Gastrocnemius medialis (tissue), 4 donors: Measurements from ENCODE around the gene CLDN20.

ENCODE experiments used
- CTCF ChIP-seq, 5 experiments: fragments of 450-650 bp in 3 of 5; fragments of 200-600 bp in 2 of 5; sonication (generic) in 2 of 5; IDR thresholded peaks in 4 of 5; conservative IDR thresholded peaks in 1 of 5; 1 replicate in 4 of 5; 2 replicates in 1 of 5; pipeline ENCODE4 v1.5.1; 2016 to 2019; ENCODE audit warnings: antibody characterized with exemption in 5 of 5, mild to moderate bottlenecking in 3 of 5, moderate library complexity in 3 of 5
- POLR2A ChIP-seq, 2 donors: fragments of 450-650 bp; IDR thresholded peaks; one replicate each; pipeline ENCODE4 v1.6.1; 2017; ENCODE audit warnings: antibody characterized with exemption in 2 of 2, mild to moderate bottlenecking in 2 of 2, moderate library complexity in 2 of 2

GRCh38 chr6:155234167-155234566, 29.6 kb upstream of the CLDN20 start:
- TF ChIP-seq CTCF (IDR thresholded peaks at IDR 0.05 in 4 of 5, conservative IDR thresholded peaks at IDR 0.05 in 1 of 5) (no peak), POLR2A (IDR thresholded peaks at IDR 0.05) (no peak)
